NCI-H2081 (cell line): ENCODE measurements around the gene XKR3.
"Not testable (repeated sequence)": the region's sequence is repeated elsewhere in the genome, so short reads cannot be mapped to it uniquely, and the experiment has no call there.

ENCODE experiments used
- DNase-seq, 2 experiments: peaks; one replicate each; lab custom pipeline; 2025; lab: John Stamatoyannopoulos, UW

Gene XKR3

DNA sequence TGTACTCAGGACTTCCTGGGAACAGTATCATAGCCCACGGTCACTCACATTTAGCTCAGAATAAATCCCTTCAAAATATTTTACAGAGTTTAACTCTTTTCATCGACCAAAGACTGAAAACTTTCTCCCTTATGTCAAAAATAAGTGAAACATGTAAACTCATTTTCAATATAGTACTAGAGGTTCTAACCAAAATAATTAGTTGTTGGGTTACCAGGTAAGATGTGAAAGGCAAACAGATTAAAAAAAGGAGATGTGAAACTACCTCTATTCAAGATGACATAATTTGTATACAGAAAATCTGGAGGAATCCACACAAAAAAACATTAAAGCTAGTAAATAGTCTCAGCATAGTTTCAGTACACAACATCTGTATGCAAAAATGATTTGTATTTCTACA, 20.3 kb downstream of the XKR3 start:
- no peak for DNase-seq

DNA sequence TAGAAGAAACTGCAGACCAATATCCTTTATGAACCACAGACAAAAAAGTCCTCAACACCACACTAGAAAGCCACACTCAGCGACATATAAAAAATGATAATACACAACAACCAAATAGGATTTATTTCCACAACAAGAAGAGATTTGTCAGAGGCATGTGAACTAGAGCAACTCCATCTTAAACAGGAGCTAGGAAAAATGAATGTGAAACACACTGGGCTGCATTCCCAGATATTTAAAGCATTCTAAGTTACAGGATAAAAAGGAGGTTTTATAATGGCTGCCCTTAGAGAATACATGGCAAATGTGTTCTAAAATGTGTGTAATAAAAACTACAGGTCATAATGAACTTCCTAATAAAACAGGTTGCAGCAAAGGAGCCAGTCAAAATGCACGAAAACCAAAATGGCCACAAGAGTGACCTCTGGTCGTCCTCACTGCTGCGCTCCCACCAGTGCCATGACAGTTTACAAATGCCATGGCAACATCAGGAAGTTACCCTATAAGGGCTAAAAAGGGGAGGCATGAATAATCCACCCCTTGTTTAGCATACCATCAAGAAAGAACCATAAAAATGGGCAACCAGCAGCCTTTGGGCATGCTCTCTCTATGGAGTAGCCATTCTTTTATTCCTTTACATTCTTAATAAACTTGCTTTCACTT, 21.8 kb downstream of the XKR3 start:
- DNase-seq: no peak

DNA sequence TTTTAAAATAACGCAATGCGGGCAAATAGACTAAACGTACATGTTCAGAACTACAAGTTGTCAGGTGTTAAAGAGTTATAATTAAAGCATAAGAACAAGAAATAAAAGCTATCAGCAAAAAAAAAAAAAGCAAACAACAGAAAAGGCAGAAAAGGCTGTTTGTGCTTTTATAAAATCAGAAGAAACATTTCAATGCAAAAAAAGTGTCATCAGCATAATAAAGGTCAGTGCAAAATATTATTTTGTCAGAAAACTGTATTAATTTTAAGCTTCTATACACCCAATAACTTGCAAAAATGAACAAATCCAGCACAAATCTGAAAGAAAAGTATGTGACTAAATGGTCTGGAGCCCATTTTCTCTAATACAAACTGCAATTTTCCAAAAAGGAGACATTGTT, 23.6 kb downstream of the XKR3 start:
- DNase-seq: no peak

DNA sequence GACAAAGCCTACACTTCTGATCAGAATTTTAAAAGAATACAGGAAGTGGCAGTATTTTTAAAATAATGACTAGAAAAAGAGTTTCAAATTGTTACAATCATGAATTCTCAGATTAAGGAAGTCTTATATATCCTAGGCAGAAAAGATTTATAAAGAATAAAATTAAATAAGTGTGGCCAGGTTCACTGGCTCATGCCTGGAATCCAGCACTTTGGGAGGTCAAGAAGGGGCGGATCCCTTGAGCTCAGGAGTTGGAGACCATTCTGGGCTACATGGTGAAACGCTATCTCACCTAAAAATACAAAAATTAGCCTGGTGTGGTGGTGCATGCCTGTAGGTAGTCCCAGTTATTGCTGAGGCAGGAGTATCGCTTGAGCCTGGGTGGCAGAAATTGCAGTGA, 24.1 kb downstream of the XKR3 start:
- no peak for DNase-seq

DNA sequence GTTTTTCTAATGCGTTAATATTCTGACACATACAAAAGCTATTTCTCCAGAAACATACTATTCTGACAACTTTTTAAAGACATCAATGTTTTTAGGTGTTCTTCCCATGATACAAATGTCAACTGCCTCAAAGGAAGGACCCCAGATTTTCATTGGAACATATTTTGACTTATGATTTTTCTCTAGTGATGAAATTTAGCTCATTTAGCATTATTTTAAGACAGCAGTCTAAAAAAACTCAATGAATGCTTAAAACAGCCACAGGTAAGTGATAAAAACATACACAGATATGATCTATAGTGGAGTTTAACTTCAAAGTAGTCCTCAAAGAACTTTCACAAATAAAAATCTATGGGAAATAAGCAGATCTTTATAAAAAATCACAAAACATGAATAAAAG, 24.9 kb downstream of the XKR3 start:
- no peak for DNase-seq

DNA sequence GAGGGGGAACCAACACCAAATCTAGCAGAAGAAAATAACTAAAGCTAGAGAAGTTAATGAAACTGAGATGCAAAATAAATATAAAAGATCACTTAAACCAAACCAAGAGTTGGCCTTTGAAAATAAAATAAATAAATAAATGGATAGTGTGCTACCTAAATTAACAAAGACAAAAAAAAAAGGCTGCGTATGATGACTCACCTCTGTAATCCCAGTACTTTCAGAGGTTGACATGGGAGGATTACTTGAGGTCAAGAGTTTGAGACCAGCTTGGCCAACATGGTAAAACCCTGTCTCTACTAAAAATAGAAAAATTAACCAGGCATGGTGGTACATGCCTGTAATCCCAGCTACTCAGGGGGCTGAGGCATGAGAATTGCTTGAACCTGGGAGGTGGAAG, 29.7 kb downstream of the XKR3 start:
- DNase-seq: not testable (repeated sequence)

DNA sequence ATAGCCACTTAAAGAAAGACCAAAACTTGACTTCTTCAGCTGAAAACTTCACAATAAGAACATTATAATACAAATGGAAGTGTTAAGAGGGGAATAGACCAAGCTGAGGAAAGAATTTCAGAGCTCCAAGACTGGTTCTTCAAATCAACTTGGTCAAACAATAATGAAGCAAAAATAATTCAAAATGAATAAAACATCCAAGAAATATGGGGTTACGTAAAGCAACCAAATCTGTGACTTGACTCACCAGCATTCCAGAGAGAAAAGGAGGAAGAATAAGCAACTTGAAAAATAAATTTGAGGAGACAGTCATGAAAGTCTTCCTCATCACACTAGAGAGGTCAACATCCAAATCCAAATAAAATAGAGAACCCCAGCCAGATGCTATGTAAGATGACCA, 31.4 kb downstream of the XKR3 start:
- DNase-seq: no peak

DNA sequence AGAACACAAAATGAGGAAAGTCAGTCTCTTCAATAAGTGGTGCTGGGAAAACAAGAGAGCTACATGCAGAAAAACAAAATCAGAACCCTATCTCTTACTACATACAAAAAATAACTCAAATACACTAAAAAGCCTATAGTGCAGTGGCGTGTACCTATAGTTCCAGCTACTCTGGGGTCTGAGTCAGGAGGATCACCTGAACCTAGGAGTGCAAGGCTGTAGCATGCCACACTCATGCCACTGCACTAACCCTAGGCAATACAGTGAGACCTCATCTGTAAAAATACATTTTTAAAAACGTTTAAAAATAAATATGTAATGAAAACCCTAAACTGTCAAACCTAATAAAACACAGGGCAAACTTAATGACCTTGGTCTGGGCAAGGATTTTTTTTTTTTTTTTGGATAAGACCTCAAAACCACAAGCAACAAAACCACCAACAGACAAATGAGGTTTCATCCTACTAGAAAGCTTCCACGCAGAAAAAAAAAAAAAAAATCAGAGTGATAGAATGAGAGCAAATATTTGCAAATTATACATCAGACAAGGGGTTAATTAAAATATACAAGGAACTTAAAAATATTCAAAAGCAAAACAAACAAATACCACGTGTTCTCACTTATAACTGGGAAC, 35.2 kb downstream of the XKR3 start:
- DNase-seq: no peak

DNA sequence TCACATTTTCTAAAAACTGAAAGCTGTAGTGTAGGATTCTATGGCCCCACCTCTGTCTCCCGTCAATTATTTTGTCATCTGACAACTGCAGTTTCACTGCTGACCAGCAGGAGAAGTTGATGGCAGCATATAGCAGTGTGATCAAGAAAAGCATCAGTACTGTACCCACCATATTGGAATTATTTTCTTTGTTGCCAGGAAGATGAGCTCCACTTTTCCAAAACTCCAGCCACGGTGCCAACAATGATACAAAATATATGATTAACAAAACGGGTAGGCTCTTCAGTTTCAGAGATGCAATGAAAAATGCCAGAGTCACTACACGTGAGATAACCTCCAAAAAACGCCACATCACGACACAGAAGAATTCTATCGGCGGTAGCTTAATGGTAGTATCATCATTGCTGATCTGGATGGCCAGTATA, 41.3 kb downstream of the XKR3 start:
- DNase-seq: no peak

DNA sequence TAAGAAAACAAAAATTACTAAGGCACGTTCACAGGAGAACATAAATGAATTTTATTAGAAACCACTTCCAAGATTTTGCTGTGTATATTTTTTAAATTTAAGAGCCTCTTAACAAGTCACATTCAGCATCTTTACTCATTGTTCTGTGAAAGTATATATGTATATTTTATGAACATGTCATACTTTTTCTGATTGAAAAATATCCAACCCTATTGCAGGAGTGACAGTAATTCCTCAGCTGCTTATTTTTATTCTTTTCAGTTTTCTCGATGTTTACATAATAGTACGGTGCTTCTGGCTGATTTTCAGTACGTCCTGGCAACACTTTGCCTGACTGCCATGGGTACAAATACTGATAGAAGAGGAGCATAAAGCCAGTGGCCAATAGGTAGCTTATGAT, 41.8 kb downstream of the XKR3 start:
- no peak for DNase-seq

DNA sequence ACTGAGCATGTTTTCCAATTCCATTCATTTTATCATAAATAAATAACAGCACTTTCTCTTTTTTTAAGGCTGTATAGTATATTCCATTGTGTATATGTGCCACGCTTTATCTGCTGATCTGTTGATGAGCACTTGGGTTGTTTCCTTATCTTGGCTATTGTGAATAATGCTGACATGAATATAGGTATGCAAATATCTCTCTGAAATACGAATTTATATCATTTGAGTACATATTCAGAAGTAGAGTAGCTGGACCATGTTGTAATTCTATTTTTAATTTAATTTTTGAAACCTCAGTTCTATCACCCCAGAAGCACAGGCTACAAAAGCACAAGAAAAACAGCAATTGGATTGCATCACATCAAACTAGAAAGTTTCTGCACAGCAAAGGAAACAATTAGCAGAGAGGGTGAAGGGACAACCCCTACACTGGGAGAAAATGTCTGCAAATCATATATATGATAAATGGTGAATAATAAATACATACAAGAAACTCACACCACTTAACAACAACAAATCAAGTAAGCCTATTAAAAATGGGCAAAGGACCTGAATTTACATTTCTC, 43.4 kb downstream of the XKR3 start:
- DNase-seq: no peak

DNA sequence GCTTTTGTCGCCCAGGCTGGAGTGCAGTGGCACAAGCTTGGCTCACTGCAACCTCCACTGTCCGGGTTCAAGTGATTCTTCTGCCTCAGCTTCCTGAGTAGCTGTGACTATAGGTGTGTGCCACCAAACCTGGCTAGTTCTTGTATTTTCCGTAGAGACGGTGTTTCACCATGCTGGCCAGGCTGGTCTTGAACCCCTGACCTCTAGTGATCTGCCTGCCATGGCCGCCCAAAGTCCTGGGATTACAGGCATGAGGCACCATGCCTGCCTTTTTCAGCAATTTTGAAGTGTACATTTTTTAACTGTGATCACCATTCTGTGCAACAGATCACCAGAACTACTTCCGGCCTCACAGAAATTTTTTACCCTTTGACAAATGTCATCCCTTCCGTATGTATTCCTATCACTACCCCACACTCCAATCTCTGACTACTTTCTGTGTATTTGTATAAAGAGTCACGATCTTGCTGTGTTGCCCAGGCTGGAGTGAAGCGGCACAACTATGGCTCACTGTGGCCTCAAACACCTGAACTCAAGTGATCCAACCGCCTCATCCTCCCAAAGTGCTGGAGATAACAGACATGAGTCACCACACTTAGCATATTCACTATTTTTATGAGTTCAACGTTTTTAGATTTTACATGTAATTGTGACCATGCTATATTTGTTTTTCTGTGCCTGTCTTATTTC, 44.0 kb downstream of the XKR3 start:
- DNase-seq: no peak

DNA sequence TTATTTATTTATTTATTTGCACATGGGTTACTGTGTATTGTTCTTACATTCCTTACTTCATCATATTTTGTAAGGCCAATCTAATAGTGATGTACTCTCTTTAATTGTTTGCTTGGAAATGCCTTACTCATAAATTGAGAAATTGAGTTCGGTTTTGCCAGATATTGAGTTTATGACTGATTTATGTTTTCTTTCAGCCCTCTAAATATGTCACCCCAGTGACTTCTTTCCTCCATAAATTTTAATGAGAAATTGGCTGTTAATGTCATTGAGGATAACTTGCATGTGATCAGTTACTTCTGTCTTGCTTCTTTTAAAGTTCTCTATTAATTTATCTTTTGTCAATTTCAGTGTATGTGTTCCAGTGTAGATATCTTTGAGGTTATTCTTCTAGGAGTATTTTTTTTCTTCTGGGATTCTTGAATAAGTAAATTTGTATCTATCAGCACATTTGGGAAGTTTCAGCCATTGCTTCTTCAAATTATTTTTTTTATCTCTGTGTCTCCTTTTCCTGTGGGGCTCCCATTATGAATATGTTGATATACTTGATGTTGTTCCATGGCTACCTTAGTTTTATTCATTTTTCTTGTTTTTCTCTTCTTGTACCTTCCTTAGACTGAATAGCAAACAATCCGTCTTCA, 47.8 kb downstream of the XKR3 start:
- DNase-seq: no peak

DNA sequence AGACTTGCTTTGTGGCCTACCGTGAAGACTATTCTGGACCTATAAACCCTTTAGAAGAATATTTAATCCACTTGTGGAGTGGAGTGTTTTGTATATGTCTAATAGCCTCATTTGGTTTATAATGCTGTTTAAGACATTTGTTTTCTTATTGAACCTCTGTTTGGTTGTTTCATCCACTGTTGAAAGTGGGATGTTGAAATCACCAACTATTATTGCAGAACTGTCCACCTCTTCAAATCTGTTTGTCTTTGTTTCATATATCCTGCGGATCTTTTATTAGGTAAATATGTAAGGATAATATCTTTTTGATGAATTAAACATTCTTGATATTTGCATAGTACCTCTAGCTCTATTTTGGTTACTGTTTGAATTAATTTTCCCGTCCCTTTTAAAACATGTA, 49.1 kb downstream of the XKR3 start:
- DNase-seq: no peak

DNA sequence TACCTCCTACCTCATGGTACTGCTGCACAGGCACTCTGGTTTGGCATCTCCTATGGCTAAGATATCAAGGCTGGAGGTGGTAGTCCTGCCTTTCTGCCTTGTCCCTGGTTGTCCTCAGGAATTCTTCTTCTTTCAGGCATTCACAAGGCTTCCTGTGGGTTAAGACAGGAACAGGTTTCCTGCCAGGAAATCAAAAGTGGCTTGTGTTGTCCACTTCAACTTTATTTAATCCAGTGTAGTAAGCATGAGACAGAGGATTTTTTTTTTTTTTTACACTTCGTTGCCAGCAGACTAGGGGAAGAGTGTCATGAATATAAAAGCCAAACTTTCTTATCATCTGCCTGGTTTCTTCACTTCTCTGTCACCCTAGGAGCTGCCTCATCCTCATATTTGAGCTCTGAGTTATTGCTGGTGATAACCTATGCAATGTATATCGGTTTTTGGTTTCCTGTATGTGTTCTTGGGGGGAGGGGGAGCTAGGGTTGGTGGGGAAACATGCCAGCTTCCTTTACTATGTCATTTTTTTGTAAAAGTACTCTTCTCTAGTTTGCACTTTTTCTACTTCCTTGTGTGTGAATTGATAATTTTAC, 50.2 kb downstream of the XKR3 start:
- DNase-seq: no peak

DNA sequence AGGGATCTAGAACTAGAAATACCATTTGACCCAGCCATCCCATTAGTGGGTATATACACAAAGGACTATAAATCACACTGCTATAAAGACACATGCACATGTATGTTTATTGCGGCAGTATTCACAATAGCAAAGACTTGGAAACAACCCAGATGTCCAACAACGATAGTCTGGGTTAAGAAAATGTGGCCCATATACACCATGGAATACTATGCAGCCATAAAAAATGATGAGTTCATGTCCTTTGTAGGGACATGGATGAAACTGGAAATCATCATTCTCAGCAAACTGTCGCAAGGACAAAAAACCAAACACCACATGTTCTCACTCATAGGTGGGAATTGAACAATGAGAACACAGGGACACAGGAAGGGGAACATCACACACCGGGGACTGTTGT, 53.6 kb downstream of the XKR3 start:
- DNase-seq: not testable (repeated sequence)

DNA sequence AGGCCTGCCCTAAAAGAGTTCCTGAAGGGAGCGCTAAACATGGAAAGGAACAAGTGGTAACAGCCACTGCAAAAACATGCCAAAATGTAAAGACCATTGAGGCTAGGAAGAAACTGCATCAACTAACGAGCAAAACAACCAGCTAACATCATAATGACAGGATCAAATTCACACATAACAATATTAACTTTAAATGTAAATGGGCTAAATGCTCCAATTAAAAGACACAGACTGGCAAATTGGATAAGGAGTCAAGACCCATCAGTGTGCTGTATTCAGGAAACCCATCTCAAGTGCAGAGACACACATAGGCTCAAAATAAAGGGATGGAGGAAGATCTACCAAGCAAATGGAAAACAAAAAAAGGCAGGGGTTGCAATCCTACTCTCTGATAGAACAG, 57.3 kb downstream of the XKR3 start:
- not testable (repeated sequence) for DNase-seq

DNA sequence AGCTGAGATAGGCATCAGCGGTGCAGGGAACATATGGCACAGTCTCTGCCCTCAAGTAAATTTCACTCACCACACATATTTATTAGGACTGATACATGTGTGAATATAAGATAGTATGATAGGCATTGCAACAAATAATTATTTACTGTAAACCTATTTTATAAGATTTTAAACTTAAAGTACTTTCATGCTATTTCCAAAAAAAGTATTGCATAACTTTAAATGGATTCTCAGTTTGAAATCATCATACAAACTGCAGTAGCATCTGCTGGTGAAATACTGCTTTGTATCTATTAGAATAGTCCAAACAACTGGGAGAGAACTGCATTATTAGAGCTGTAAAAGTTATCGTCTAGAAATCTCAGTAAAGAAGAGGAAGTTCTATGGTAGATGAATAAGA, 63.0 kb downstream of the XKR3 start:
- DNase-seq: not testable (repeated sequence)

DNA sequence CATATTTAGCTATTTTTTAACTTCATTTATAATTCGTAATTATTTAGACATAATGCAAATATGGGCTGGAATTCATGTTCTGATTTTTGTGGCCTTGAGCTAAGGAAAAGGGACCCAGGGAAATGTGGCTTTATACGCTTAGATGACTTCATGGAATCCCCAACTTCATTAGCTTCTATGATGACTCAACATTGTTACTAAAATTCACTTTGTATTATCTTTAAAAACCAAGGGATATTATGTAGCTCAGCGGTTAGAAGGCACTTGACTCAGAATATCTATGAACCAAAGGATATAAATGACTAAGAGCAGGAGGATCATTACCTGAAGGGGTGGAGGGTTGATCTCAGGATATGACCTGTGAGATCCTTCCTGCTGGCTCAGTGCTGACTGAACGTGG, 64.8 kb downstream of the XKR3 start:
- DNase-seq: not testable (repeated sequence)

DNA sequence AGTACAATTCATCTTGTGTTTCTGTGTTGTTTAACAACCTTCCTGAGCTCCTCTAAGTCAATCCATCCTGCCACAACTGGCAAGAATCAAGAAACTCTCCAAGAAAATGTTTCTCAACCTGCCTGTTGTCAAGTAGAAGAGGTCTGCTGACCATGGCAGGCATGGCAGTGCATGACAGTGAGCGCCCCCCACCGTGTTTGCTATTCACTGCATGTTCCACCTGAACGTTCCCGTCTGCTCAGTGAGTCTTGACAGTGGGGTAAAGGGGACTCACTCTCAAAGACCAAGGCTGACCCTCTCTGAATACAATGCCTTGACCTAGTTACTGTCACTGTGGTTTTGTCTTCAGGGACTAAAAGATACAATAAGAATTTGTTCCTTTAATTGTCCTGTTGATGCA, 75.9 kb downstream of the XKR3 start:
- not testable (repeated sequence) for DNase-seq

DNA sequence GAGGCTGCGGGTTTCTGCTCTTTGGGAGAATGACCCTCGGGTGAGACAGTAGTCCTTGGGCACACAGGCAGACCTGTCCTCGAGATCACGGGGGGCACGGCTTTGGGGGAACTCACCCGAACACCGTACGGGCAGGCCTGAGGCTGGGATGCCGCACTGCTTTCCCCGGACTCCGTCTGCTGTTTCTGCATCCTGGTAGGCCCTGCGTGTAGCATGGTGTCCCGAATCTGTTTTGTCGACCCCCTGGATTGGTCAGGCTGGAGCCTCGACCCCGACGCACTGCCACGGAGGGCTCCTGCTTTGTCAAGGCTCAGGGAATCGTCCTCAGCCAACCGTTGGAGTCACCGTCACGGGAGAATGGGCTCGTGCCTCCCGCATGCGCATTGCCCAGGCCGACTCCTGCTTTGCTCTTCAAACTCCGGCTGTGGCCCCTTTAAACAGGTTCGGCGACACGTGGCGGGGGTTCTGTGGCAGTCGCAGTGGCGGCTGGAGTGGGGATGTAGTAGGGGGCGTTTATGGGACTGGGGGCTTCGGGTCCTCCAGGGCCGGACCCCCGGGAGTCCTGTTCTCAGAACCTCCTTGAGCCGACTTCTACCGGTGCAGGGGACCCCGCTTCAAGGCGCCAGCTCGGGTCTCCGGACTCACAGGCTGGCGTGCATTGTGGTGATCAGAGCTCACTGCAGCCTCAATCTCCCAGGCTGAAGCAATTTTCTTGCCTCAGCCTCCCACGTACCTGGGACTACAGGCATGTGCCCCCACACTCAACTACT, 76.9 kb downstream of the XKR3 start:
- not testable (repeated sequence) for DNase-seq
